Ishikawa (cell line): ENCODE data around the gene KRTAP10-1.

Experiments used
- CEBPB ChIP-seq: IDR thresholded peaks from 2 replicates; pipeline ENCODE4 v1.6.1; 2012
- CREB1 ChIP-seq: IDR thresholded peaks from 2 replicates; pipeline ENCODE4 v1.6.1; 2012; ENCODE audit warnings: low read depth
- EGR1 ChIP-seq: IDR thresholded peaks from 2 replicates; pipeline ENCODE4 v1.6.1; 2012
- EP300 ChIP-seq: IDR thresholded peaks from 2 replicates; pipeline ENCODE4 v1.6.1; 2012; ENCODE audit warnings: borderline replicate concordance
- FOXM1 ChIP-seq: IDR thresholded peaks from 2 replicates; pipeline ENCODE4 v1.6.1; 2012; ENCODE audit warnings: low read depth, borderline replicate concordance
- NFIC ChIP-seq: IDR thresholded peaks from 2 replicates; pipeline ENCODE4 v1.6.1; 2012
- RAD21 ChIP-seq: IDR thresholded peaks from 2 replicates; pipeline ENCODE4 v1.6.1; 2012; ENCODE audit warnings: low read depth
- TAF1 ChIP-seq: IDR thresholded peaks from 2 replicates; pipeline ENCODE4 v1.6.1; 2012; ENCODE audit warnings: low read depth, mild to moderate bottlenecking
- TCF12 ChIP-seq: IDR thresholded peaks from 2 replicates; pipeline ENCODE4 v1.6.1; 2012; ENCODE audit warnings: low read depth
- TEAD4 ChIP-seq: IDR thresholded peaks from 2 replicates; pipeline ENCODE4 v1.6.1; 2012
- YY1 ChIP-seq: IDR thresholded peaks from 2 replicates; pipeline ENCODE4 v1.6.1; 2012; ENCODE audit warnings: low read depth
- ZBTB7A ChIP-seq: IDR thresholded peaks from 2 replicates; pipeline ENCODE4 v1.6.1; 2012; ENCODE audit warnings: low read depth
- TF ChIP-seq, protein P1 (sequence below): IDR thresholded peaks from 2 replicates; pipeline ENCODE4 v1.6.1; 2012; ENCODE audit warnings: low read depth, mild to moderate bottlenecking
- TF ChIP-seq, protein P2 (sequence below): IDR thresholded peaks from 2 replicates; pipeline ENCODE4 v1.6.1; 2012

The KRTAP10-1 gene

DNA sequence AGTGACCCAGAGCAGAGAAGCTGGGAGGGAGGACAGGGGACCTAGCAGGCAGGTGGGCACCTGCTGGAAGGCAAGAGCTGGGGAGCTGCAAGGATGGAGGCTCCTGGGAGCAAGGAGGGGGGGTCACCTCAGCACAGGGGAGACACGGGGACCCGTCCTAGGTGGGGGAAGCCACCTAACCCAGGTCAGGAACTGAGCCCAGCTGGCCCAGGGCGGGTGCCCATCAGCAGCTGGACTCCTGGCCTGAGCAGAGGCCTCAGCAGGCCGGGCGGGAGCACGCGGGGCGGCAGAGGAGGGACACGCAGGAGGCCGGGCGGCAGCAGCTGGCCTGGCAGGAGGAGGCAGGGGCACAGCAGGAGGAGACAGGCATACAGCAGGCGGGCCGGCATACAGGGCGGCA lies 949 bp downstream of the KRTAP10-1 start:
- TF ChIP-seq NFIC (no peak), EGR1 (no peak), EP300 (no peak), YY1 (no peak), ZBTB7A (no peak), TCF12 (no peak), CEBPB (no peak), FOXM1 (no peak), CREB1 (no peak)
- TF ChIP-seq, protein P1, sequence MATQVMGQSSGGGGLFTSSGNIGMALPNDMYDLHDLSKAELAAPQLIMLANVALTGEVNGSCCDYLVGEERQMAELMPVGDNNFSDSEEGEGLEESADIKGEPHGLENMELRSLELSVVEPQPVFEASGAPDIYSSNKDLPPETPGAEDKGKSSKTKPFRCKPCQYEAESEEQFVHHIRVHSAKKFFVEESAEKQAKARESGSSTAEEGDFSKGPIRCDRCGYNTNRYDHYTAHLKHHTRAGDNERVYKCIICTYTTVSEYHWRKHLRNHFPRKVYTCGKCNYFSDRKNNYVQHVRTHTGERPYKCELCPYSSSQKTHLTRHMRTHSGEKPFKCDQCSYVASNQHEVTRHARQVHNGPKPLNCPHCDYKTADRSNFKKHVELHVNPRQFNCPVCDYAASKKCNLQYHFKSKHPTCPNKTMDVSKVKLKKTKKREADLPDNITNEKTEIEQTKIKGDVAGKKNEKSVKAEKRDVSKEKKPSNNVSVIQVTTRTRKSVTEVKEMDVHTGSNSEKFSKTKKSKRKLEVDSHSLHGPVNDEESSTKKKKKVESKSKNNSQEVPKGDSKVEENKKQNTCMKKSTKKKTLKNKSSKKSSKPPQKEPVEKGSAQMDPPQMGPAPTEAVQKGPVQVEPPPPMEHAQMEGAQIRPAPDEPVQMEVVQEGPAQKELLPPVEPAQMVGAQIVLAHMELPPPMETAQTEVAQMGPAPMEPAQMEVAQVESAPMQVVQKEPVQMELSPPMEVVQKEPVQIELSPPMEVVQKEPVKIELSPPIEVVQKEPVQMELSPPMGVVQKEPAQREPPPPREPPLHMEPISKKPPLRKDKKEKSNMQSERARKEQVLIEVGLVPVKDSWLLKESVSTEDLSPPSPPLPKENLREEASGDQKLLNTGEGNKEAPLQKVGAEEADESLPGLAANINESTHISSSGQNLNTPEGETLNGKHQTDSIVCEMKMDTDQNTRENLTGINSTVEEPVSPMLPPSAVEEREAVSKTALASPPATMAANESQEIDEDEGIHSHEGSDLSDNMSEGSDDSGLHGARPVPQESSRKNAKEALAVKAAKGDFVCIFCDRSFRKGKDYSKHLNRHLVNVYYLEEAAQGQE: no peak

DNA sequence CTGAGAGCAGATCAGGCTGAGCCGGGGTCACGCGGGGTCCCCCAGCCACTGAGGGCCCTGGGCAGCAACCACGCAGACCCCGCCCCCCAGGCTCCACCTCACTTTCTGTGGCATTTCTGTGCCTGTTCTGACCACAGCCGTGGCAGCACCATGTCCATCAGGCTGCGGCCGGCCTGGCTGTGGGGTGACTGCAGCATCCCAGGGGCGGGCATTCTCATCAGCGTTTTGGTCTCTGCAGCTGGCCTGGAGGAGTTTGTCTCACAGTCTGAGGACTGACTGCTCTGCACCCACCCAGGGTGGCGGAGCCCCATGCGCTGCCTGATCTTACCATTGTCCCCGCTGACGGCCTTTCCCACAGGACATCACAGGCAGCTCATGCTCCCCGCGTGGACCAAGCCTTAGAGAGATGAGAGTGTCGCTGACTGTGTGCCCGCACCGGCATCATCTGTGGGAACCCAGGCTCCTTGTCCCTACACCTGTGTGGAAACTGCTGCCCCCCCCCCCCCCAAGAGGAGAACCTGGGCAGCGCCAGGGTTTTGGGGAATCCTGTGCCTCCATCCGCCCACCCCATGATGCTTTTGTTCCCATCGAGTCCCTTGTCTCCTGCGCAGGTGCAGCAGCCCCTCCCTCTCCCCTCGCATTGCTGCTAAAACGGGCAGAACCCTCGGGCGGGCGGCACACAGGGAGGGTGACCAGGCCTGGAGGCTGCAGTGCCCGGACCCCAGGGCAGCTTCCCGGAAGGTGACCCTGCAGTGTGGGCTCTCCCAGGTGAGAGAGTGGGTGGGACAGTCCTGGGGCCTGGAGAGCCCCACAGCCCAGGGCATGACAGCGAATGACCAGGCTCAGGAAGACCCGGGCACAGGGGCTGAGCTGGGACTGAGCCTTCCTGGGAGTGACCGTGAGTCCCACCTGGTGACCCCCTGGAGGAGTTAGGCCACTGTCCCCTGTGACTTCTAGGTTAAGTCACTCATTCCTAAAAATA lies 1.8 kb downstream of the KRTAP10-1 start:
- TF ChIP-seq TEAD4: no peak
- TF ChIP-seq EP300: no peak
- no peak for TF ChIP-seq CREB1
- no peak for TF ChIP-seq FOXM1

- TF ChIP-seq, protein P2, sequence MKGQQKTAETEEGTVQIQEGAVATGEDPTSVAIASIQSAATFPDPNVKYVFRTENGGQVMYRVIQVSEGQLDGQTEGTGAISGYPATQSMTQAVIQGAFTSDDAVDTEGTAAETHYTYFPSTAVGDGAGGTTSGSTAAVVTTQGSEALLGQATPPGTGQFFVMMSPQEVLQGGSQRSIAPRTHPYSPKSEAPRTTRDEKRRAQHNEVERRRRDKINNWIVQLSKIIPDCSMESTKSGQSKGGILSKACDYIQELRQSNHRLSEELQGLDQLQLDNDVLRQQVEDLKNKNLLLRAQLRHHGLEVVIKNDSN: no peak
Observed at GRCh38 chr21:44535963-44536362, 4.0 kb downstream of the KRTAP10-1 start.

DNA sequence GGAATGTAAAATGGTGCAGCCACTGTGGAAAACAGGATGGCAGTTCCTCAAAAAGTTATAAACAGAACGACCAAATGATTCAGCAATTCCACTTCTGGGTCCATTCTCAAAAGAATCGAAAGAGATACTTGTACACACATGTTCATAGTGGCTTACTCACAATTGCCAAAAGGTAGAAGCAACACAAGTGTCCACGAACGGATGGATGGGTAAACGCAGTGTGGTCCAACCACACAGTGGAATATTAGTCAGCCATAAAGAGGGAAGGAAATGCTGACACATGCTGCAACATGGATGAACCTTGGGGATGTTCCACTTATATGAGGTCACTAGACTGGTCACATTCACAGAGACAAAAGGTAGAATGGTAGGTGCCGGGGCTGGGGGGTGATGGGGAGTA lies 5.3 kb downstream of the KRTAP10-1 start:
- TF ChIP-seq RAD21 (no peak), EGR1 (no peak), YY1 (no peak), TCF12 (no peak), TAF1 (no peak), CEBPB (no peak), EP300 (no peak), ZBTB7A (no peak), TEAD4 (no peak), NFIC (no peak)
- TF ChIP-seq, protein P1: no peak
- TF ChIP-seq, protein P2: no peak

- TF ChIP-seq RAD21: no peak
Observed at GRCh38 chr21:44533891-44534627, 5.9 kb downstream of the KRTAP10-1 start.

GRCh38 chr21:44533121-44533890 lies 6.7 kb downstream of the KRTAP10-1 start:
- TF ChIP-seq CREB1 (no peak), RAD21 (no peak), NFIC (no peak)
- TF ChIP-seq, protein P2: no peak
